ENCODE results near the gene MED13L.

GRCh38 chr12:116071555-116072230, 205.8 kb downstream of the MED13L start:
- TF ChIP-seq CTCF (conservative IDR thresholded peaks at IDR 0.05 in 1 of 2, IDR thresholded peaks at IDR 0.05 in 1 of 2; ENCODE audit: extremely low read depth in 1 of 2, insufficient read depth in 1 of 2, low read depth in 1 of 2, low read length in 2 of 2) (no peak), EZH2 (IDR thresholded peaks at IDR 0.05; ENCODE audit: borderline replicate concordance, low read length) (no peak)
